Endometrial microvascular endothelial cells (primary cell): ENCODE results near the gene TUBB. TPM values are rescaled to one million over a fixed set of nuclear protein-coding genes. Genes with fewer than 3 reads are reported as not detected.

Experiments
- in situ Hi-C: cut with HindIII; loops from 2 replicates; pipeline ENCODE4 v1.10.0; 2017; ENCODE audit warnings: low sequenced_read_pairs, low pct_unique_long_range_greater_than_20kb; ENCODE audit errors: inconsistent ontology term
- total RNA-seq: library from RNA; depleted of rRNA; stranded (reverse); fragments of >200 nt; gene quantifications from one replicate; pipeline ENCODE4 v1.2.3, GENCODE V29; 2015; ENCODE audit errors: inconsistent ontology term

TUBB gene
- total RNA-seq, 1 donor from 2014 or later: 1,274 TPM

DNA sequence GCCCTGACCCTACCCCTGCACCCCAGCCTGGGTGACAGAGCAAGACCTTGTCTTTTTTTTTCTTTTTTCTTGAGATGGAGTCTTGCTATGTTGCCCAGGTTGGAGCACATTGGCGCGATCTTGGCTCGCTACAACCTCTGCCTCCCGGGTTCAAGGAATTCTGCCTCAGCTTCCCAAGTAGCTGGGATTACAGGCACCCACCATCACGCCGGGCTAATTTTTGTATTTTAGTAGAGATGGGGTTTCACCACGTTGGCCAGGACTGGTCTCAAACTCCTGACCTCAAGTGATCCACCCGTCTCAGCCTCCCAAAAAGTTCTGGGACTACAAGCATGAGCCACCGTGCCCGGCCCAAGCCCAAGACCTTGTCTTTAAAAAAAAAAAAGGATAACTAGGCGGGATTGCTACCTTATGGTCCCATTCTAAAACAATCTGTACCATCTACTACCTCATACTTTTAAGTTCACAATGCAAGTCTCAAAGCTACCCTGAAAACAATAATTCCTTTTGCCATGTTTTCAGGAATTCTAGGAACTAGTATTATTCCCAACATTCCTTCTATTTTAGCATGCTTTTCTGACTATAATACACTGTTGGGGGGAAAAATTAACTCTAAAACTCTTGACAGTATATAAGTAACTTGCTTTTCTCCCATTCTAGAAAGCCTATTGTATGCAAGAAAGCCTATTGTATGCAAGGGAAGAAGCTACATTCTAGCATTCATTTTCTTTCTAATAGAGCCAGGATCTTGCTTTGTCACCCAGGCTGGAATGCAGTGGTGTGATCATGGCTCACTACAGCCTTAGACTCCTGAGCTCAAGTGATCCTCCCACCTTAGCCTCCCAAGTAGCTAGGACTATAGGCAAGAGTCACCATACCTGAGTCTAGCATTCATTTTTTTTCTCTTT, 6.6 kb downstream of the TUBB start:
- in situ Hi-C loops: no loop called here

DNA sequence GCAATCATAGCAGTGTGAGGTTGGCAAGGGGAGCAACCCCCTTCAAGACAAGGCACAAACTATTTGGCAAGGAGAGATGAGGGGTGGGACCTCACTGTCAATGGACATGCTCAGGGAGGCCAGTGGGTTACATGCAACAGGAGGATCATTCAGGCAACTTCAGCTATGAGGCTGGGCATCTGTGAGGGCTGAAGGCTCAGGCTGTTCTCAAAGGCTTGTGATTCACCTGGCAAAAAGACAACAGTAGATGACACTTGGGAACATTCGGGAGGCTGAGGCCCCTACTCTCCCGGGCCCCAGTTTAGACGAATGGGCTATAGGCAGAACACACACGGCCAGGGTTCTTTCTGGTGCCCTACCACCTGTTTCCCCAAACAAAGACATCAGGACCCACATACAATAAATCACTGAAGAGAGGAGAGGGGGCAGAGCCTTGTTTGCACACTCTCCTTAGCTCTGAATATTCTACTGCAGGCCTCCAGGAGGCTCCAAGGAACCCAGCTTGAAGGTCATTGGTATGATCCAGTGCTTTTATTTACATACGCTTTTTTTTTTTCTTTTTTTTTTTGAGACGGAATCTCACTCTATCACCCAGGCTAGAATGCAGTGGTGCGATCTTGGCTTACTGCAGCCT, 7.9 kb downstream of the TUBB start:
- in situ Hi-C loops: no loop called here

DNA sequence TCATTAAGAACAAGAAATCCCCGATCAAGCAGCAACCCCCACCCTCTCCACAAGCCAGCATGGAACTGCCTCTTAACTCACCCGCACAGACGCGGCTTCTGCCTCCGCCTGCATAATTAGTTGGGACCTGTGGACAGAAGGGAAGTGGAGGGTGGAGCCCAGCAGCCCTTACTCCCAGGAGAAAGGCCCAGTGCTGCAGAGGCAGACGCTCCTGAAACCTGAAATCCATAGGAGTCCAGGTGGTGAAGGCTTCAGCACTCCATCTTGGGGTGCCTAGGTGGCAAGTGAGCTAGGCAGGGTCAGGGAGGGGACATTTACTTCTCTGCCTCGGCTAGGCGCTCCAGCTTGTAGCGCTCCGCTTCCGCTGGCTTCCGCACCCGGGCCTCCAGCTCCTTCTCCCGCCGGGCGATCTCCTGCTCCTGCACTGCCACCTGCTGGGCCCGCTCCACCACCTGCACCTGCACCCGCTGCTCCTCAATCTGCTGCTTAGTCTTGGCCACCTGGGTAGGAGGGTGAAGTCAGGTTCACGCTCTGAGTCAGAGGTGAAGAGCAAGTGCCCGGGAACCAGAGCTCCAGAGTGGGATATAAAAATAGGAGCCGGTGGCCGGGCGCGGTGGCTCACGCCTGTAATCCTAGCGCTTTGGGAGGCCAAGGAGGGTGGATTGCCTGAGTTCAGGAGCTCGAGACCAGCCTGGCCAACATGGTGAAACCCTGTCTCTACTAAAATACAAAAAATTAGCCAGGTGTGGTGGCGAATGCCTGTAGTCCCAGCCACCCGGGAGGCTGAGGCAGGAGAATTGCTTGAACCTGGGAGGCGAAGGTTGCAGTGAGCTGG, 10.7 kb downstream of the TUBB start:
- in situ Hi-C loops: loop anchor here (10.0 kb wide), 2 partner anchors 66 to 344 kb away; no protein-coding TSS in a partner anchor

DNA sequence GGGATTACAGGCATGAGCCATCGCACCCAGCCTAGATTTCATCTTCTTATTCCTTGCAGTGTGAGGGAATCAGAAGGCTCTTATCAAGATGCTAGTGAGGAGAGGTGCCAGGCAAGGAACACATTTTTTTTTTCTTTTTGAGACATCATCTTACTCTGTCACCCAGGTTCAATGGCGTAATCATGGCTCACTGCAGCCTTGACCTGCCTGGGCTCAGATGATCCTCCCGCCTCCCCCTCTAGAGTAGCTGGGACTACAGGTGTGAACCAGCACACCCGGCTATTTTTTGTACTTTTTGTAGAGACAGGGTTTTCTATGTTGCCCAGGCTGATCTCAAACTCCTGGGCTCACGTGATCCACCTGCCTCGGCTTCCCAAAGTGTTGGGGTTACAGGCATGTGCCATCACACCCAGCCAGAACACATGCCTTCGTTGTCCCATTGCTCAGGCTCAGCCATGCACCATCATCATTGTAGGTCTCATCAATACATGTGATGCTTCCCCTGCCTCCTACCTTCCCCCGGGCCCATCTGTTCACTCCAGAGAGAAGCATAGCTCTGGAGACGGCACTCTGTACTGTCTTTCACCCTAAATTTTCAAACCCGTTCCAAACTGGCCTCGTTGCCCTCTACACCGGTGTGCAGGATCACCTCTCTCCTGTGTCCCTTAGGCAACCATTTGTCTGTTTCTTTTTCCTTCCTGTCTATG, 12.2 kb downstream of the TUBB start:
- in situ Hi-C loops: loop anchor here (10.0 kb wide), 2 partner anchors 68 to 342 kb away; no protein-coding TSS in a partner anchor

DNA sequence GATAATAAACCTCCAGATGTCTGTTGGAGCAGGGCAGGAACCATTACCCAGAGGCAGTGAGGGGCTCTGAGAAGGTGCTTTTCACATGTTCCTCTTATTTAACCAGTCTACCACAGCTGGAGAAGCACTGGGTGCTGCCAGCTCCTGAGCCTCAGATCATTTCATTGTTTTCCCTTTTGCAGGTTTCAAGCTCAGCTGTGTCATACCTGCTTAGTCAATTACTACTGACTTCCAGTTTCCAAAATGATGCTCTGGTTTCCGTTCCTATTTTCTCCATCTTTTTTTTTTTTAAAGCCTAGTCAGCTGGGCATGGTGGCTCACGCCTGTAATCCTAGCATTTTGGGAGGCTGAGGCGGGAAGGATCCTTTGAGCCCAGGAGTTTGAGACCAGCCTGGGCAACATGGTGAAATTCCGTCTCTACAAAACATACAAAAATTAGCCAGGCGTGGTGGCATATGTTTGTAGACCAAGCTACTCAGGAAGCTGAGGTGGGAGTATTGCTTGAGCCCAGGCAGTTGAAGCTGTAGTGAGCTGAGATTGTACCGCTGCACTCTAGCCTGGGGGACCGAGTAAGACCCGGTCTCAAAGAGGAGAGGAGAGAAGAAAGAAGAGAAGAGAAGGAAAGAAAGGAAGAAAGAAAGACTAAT, 15.6 kb downstream of the TUBB start:
- in situ Hi-C loops: loop anchor here (10.0 kb wide), 2 partner anchors 71 to 339 kb away; no protein-coding TSS in a partner anchor

DNA sequence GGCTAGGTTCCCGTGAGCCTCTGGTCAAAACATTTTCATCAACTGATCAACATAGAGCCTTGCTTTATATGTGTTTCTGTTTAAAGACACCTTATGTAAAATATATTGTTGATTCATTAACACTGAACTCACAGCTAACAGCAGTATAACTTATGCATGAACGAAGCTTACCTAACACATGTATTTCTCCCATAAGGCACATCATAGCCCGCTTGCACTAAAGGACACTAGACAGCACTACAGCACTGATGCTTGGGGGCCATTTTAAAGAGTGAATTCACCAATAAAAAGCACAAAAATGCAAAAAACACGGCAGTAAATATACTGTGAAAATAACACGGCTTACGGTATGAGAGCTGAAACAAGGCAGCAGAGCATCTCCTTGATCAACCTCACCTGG, 18.4 kb downstream of the TUBB start:
- in situ Hi-C loops: loop anchor here (10.0 kb wide), 2 partner anchors 74 to 336 kb away; no protein-coding TSS in a partner anchor

DNA sequence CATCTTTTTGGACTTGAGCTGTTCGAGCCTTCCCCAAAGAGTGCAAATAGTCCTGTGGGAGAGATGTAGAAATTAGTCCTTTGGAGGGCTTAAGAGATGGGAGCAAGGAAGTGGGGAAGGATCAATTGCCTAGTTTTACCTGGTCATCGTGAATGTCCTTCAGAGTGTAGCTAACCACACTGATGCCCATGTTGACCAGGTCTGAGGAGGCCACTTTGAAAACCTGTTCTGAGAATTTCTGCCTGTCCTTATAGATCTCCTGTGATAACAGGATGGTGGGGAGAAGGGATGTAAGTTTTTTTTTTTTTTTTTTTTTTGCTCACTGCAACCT, 20.4 kb downstream of the TUBB start:
- in situ Hi-C loops: loop anchor here (10.0 kb wide), 1 partner anchor 146 kb away; no protein-coding TSS in a partner anchor

DNA sequence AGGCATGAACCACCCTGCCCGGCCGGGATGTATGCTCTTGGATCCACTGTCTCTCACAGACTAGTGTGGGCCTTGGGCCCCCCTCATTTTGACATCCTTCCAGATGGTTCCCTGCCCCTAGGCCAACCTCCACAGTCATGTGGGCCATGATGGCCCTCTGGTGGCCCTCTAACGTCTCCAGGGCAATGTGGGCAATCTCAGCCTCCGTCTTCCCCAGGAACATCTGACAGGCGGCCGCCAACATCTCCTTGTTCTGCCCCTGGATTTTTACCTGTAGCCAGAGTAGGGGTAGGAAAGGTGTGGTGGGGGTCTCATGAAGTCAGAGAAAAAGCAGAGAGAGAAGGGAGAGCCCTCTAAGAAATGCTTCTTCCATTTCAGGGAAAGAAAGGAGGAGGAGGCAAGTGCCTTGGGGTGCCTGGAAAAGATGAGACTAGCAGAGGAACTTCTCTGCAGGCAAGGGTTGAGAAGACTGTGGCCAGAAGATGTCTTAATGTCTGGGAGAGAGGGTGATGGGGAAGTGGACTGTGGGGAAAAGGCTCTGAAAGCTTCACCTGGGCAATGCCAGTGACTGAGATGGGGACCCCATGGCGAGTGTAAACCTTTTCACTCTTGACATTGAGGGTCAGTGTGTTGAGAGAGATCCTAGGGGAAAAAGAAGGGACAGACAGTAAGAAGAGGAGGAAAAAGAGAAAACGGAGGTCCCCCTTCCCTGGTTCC, 21.1 kb downstream of the TUBB start:
- in situ Hi-C loops: loop anchor here (10.0 kb wide), 1 partner anchor 146 kb away; no protein-coding TSS in a partner anchor

DNA sequence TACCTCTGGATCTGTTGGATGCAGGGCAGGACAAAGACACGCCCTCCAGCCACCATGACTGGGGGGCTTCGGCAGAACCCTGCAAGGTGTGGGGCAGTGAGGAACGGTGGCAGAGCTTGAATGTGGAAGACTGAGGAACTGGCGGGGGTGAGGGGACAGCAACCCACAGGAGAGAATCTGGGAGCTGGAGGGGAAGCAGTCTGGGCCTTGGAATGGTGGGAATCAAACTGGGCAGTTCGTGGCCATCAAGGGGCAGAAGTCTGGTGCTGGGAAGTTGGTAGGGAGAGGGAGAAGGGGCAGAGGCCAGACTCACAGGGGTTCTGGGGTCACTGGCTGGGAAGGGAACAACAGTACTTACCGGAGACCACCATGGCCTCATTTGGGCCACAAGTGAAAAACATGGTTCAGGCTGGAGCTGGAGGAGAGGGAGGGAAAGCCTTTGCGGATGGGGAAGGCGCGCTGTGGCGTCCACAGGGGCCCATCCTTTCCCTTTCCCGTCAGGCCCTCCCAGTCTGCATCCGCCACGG, 21.7 kb downstream of the TUBB start:
- in situ Hi-C loops: loop anchor here (10.0 kb wide), 1 partner anchor 147 kb away; no protein-coding TSS in a partner anchor

DNA sequence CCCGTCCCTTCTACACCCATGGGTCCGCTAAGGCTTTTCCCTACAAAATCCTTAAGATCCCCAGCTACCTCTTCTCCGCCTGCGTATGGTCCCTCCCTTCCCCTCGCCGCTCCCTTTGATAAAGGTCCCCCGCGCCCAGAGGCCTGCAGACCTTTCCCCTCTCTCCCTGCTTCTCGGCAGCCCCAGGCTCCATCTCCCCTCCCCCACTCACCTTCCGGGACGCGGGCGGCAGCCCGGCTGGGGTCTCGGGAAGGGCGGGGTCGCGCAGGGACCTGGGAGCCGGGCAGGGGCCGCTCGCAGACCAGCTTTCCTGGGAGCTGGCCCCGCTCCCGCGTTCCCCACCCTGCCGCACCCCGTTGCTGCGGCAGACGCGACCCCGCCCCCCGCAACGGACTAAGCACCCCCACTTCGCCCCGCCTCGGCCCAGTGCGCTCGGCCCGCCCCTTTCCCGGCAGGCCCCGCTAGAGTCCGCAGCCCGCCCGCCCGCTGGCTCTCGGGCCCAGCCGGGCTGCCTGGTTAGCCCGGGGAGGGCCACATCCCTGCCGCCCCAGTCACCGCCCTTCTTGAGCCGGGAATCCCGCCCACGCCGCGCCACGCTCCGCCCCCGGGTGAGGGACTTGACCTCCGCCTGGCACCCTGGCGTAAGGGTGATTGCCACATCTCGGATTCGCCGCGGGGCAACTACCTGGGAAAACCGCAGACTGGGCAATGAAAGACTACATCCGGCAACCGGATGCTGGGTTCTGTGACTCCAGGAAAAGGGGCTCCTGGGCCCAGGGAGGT, 22.4 kb downstream of the TUBB start, which contains the start of gene FLOT1:
FLOT1 (minus strand) TSS at position 372 of the 783 bp plus-strand sequence. CDS start 498 bp downstream, outside the sequence.
- in situ Hi-C loops: loop anchor here (10.0 kb wide), 1 partner anchor 148 kb away; no protein-coding TSS in a partner anchor

DNA sequence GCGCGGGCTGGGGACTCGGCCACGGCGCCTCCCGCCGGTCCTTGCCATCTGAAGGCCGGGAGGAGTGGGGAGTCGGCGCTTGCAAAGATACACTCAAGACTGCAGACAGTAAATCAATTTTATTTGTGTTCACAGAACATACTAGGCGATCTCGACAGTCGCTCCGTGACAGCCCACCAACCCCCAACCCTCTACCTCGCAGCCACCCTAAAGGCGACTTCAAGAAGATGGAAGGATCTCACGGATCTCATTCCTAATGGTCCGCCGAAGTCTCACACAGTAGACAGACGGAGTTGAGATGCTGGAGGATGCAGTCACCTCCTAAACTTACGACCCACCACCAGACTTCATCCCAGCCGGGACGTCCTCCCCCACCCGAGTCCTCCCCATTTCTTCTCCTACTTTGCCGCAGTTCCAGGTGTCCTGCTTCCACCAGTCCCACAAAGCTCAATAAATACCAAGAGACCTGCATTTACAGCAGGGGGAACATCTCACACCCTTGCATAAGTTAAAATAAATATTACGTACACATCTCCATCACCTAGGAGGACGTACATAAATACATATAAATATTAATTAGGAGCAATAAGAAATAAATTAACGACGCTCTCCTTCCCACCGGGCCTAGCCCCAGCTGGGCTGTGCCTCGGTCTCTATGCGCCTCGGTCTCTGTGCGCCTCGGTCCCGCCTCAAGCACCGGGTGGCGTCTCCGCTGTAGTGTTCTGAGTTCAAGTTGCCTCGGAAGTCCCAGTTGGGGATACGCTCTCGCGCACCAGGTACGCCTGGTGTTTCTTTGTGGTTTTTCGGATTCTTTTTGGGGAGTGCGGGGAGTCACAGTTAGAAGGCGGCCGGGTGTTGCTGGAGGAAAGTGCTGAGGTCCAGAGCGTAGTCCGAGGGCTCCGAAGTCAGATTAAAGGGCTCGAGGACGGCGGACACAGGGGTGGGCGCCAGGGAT, 23.2 kb downstream of the TUBB start:
- in situ Hi-C loops: loop anchor here (10.0 kb wide), 1 partner anchor 149 kb away; no protein-coding TSS in a partner anchor

DNA sequence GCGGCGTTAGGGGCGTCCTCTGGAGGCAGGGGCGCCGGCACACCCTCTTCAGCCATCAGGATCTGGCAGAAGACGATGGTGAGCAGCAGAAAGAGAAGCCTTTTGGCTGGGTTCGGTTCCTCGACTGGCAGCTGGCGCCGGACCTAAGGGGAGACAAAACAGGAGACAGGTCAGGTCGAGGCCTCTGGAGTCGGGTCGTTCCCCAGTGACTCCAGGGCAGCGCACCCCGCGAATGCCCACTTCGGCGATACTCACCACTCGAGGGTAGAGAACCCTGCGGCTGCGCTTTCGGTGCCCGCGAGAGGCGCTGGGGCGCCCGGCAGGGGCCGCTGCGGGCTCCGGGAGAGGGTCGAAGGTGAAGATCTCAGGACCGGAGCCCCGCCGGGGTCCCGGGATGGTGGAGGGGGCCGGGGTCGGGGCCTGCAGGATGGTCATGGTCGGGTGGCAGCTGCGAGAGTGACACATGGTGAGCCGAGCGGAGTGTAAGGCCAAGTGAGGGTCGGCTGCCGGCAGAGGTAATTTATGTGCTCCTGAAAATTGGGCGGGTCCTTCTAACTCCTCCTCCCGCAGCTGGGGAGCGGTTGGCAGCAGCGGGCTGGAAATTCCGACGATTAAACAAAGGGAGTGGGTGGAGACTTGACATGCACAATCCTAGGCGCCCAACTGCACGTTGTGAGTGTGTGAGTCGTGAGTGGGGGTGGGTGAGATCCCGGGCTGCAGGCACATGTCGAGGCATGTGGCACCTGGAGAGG, 24.1 kb downstream of the TUBB start, which contains the start of gene IER3:
IER3 (minus strand) TSS at position 494 of the 752 bp plus-strand sequence; CDS start at position 465, 29 bp downstream.
- in situ Hi-C loops: loop anchor here (10.0 kb wide), 1 partner anchor 149 kb away; no protein-coding TSS in a partner anchor

DNA sequence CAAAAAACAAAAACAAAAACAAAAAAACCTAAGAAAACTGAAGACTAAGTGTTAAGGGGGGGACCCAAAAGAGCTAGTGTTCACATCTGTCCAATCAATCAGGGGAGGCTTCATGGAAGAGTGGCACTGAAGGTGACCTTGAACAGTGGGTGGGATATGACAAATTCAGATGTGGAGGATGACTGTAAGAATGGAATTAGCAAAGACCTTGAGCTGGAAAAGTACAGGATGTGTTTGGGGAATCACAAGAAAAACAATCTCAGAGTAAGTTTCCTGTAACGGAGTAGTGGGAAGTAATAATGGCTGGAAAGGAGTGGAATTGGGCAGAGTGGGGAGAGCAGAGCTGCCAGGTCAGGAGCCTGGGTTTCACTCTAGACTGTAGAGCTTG, 27.1 kb downstream of the TUBB start:
- in situ Hi-C loops: loop anchor here (10.0 kb wide), 1 partner anchor 152 kb away; no protein-coding TSS in a partner anchor
